ENCODE results near the gene EEF1AKMT3. TPM values are rescaled to one million over a fixed set of nuclear protein-coding genes. Genes with fewer than 3 reads are reported as not detected.
A peak's percentile ranks its signal among the peaks of the same experiment; 100 is the strongest.

Gene EEF1AKMT3
- polyA plus RNA-seq, result 10 to 100 TPM in 1 of 3 donors, 1 to 10 TPM in 2; 5.5 to 12.0 (median 6.3) TPM

DNA sequence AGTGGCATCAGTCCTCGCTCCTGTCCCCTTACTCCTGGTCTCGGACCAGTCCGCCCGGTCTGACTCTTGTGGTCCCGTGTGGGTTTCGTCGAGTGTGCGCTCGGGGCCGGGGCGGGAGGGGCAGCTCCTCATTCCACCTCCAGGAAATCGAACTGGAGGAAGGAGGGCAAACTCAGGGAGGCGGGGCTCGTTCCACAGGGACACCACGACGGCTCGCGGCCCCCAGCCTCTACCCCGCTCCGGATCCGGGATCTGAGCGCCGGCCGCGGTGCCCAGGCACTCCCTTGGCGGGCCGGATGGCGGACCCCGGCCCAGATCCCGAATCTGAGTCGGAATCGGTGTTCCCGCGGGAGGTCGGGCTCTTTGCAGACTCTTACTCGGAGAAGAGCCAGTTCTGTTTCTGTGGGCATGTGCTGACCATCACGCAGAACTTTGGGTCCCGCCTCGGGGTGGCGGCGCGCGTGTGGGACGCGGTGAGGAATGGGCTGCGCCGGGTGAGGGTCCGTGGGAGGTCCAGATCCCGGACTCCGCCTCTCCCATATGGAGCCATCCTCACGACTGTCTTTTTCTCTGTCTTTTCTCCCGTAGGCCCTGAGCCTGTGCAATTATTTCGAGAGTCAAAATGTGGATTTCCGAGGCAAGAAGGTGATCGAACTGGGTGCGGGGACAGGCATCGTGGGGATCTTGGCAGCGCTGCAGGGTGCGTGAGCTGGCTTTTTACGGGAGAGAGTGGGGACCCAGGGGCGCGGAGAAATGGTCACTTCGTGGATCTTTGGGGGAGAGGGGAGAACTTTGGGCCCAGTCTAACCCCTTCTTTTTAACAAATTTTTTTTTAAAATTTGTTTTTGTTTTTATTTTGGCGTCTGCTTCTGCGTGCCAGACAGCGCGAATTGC is at the start of gene EEF1AKMT3:
TSS of gene EEF1AKMT3 (plus strand) at position 186 of the 894 bp plus-strand sequence. CDS start at position 297, 111 bp downstream.
- H3K27ac ChIP-seq (ENCODE audit: low read depth, low read length), result peak within 1 kb of the TSS; percentile 59
- WGBS, 3 donors, result 2 to 3% (median 2%) methylated on average over 67 of the region's 67 CpGs

DNA sequence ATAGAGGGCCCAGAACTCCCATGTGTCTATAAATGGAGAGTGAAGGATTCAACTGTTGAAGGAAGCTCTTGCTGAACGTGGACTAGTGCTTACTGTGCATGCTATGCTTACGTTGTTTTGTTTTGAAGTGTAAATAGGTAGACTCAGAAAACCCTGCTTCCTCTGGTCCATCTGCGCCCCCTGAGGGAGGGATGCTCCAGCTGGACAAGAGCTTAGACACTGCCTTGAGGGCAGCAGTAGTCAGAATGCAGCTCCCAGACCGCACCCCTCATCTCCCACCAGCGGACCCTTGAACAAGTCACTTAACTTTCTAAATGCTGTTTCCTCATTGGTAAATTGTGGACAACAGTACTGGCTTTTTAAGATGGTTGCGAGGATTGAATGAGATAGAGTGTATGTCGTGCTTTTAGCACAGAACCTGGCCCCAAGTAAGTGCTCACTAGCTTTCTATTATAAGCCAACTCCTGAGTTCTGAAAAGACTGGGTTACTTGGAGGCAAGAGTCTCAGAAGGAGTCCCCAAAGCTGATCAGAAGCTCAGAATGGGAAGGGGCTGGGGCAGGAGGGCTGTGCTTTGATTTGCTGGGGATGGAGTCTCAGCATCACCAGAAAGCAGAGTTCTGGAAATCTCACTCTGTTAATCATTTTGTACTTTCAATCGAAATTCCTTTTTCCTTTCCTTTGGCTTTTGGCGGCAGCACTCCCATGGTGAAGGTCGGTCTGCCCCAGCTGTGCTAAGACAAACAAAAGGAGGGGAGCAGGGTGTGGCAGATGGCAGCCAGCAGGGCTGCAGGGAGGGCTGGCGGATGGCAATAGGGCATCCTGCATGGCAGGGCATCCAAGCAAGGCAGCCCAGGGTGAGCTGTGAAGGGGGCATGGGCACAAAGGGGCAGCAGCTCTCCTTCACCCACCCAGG is 49.4 kb upstream of the EEF1AKMT3 start:
- H3K27ac ChIP-seq (ENCODE audit: low read depth, low read length), result no peak overlapping the region
- WGBS, 3 donors, result 54 to 68% (median 64%) methylated on average over 11 of the region's 11 CpGs

DNA sequence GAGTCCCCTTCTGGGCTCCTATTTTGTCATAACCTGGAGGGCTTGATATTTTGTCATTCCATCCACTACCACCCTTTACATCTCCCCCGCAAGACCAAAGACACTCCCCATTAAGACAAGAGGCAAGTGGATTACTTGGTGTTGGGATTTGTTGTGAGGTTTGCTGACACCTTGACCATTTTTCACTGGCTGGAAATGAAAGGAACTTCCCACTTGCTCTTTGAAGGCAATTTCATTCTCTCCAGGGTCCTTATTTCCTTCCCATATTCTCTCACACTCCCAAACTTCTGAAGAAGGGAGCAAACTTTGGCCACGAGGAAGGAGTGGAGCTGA is 48.8 kb upstream of the EEF1AKMT3 start:
- 63 to 78% (median 69%) methylated on average over 2 of the region's 2 CpGs for WGBS, 3 donors
- H3K27ac ChIP-seq (ENCODE audit: low read depth, low read length), result no peak overlapping the region

DNA sequence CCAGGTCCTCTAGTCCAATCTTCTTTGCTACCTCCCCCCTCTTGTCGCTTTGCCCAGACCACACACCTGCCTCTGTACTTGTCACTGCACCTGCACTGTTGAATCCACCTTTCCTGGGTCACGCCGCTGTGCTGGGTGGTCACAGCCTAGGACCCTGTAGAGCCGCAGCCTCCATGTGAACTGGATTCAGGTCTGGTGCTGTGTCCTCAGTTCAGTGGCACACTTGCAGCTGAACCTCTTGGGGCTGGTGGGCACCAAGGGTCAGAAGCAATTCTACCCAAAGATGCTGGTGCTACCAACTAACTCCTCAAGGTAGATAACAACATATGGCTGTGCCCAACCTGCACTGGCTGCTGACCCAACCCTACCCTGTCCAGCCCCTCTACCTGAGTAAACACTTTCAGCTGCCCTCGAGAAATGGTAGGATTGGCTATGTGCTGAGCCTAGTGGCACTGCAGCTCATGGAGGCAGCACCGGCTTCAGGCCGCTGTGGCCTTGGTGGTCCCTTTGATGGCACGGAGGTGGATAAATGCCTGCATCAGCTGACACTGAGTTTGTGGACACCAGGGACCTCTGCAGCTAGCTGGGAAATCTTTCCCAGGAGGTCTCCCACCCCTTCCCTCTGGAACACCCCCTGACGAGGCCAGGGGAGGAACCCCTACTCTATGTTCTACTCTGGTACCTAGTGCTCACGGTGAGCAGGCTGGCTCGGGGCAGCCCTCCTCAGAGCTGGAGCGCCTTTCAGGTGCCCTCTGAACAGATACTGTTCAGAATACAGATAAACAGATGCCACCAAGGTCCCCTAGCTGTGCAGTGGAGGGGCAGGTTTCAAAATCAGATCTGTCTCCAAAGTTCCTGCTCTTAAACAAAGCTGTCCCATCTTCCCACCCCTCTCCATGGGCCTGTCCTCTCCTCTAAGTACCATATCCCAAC is 48.1 kb upstream of the EEF1AKMT3 start:
- 70 to 88% (median 83%) methylated on average over 12 of the region's 12 CpGs for WGBS, 3 donors
- no peak overlapping the region for H3K27ac ChIP-seq (ENCODE audit: low read depth, low read length)

DNA sequence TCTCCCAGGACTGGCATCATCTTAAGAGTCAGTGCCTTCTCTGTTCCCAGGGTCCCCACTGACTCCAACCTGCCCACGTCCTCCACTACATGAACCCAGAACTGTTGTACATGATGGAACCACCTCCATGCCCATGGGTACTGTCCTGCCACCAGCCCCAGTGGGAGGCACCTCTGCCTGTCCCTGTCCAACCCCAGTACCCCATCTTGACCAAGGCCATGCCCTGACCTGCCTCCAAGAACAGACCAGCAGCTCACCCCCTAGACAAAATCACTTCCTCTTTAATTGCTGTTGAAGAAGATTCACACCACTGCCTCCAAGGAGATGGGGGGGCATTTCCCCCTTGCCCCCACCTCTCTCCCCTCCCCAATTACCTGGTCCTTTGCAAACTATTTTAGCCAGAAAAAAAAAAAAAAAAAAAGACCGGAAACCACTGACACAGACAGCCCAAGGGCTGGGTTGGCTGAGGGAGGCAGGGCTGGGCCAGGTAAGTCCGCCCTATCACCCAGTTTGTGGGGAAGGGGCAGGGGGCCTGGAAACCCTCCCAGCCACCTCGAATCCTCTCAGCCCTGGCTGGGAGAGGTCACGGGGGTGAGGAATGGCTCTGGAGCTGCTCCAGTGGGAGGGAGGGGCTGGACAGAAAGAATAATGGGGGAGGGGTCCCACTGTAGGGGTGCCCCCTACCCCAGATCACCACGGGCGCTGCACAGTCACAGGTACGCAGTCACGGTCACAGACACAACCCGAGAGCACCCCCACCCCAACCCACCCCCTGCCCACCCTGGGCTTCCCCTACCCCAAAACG is 47.3 kb upstream of the EEF1AKMT3 start:
- no peak overlapping the region for H3K27ac ChIP-seq (ENCODE audit: low read depth, low read length)
- 57 to 67% (median 62%) methylated on average over 8 to 11 of the region's 11 CpGs for WGBS, 3 donors

DNA sequence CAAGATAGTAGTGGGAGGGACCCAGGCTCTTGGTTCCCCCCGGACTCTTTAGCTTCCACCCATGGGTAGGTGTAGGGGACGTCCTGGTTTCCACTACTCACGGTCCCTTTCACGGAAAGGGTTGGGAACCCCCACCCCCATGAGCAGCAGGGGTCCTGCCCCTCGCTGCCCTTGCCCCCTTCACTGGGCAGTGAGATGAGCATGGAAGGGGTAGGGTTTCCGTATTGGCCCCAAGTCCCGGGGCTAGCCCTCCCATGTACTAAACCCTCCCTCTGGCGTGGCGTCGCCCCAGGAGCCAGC is 46.6 kb upstream of the EEF1AKMT3 start:
- 7 to 42% (median 39%) methylated on average over 10 of the region's 10 CpGs for WGBS, 3 donors
- no peak overlapping the region for H3K27ac ChIP-seq (ENCODE audit: low read depth, low read length)

DNA sequence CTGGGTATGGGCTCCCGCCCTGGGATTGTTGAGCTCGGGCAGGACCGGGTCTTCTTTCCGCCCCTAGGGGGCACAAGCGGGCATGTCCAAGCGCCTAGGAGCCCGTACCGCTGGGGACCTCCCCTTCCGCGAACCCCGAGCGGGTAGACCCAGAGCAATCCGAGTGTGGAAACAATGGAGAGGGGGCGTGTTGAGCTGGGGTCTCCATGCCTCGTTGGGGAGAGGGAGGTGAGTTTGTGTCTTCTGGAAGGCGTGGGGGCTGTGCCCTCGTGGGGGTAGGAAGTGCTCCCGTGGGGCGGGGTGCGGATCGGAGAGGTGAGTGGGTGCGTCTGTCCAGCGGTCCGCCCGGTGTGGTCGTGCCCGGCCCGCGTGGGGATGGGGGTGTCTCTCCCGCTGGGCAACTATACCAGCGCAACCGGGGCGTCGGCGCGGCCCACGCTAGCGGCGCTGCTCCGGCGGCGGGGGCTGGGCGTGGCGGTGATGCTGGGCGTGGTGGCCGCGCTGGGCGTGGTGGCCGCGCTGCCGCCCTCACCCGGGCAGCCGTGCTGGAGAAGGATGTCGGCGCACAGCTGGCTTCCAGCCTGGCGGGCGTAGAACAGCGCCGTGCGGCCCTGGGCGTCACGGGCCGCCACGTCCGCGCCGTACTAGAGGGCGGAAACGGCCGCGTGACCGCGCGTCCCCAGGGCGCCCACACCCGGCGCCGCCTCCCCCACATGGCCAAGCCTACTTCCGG is 46.1 kb upstream of the EEF1AKMT3 start:
- H3K27ac ChIP-seq (ENCODE audit: low read depth, low read length), result no peak overlapping the region
- 9 to 48% (median 31%) methylated on average over 52 to 79 of the region's 79 CpGs for WGBS, 3 donors

DNA sequence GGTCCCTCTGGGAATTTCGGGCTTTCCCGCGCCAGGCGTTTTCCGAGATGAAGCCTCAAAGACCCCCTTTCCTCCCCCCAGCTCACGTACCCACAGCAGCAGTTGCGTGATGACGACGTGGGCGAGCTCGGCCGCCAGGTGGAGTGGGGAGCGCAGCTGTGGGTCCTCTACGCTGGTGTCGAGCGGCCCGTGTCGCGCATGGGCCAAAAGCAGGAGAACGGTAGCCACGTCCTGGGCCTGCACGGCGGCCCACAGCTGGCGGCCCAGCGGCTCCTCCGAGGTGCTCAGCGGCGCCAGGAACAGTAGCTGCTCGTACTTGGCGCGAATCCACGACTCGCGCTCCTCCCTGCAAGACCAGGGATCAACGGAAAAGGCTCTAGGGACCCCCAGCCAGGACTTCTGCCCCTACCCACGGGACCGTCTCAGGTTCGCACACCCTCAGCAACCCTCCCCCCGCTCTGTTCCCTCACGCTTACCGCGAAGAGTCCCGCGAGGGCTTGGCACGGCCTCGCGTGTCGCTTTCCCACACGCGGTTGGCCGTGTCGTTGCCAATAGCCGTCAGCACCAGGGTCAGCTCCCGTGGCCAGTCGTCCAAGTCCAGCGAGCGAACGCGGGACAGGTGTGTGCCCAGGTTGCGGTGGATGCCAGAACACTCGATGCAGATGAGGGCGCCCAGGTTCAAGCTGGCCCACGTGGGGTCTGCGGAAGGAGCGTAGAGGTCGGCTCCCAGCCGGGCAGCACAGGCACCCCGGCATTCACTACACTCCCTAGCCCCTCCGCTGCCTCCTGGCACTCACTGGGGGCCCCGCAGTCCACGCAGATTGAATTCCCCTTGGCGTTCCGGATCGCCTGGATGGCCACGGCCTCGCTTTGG is 45.3 kb upstream of the EEF1AKMT3 start:
- no peak overlapping the region for H3K27ac ChIP-seq (ENCODE audit: low read depth, low read length)
- 10 to 58% (median 46%) methylated on average over 75 to 76 of the region's 76 CpGs for WGBS, 3 donors

DNA sequence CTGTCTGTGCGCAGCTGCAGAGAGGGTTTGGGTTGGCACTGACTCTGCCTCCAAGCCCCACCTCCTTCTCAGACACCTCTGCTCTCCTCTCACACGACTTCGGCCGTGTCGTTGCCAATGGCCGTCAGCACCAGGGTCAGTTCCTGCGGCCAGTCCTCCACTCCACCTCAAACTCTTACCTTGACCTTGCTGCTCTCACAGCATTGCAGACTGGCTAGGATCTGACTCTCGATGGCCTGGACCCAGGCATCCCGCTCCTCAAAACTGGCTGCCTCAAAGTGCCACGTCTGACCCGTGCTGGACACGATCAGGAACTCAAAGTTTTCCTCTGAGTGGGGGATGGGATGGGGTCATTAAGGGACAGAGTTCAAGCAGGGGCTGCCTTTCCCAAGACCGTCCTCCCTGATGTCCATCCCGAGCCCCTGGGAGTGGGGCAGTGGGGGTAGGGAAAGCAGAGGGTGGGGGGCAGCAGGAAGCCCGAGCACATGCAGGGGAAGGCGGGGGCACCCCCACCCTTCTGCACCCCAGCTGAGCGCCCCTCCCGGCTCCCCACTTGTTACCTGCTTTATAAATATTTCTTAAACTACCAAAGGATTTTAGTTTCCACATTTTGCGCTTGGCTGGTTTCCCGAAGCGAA is 44.5 kb upstream of the EEF1AKMT3 start:
- WGBS, 3 donors, result 52 to 70% (median 68%) methylated on average over 21 of the region's 21 CpGs
- H3K27ac ChIP-seq (ENCODE audit: low read depth, low read length), result no peak overlapping the region

DNA sequence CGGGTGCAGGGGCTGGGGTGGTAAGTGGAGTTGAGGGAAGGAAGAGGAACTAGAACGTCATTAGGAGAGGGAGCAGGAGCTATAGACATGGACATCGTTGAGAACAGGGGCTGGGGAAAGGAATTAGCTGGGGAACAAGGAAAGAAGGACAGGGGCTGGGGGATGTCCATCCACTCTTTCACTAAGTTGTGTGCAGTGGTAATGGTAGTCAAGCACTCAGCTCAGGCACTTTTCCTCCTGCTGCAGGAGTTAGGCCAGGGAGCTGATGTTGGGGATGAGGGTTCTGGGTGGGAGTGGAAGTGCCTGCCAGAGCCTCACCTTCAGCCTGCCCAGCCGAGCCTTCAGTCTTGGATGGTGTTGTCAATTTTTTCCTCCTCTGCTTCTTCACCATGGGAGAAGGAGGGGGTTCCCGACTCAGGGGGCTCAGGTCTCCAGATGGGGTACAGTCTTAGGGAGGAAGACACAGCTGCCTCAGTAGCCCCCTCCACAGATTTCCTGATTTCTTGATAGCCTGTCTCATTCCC is 43.0 kb upstream of the EEF1AKMT3 start:
- 49 to 67% (median 58%) methylated on average over 5 of the region's 5 CpGs for WGBS, 3 donors
- H3K27ac ChIP-seq (ENCODE audit: low read depth, low read length), result no peak overlapping the region

DNA sequence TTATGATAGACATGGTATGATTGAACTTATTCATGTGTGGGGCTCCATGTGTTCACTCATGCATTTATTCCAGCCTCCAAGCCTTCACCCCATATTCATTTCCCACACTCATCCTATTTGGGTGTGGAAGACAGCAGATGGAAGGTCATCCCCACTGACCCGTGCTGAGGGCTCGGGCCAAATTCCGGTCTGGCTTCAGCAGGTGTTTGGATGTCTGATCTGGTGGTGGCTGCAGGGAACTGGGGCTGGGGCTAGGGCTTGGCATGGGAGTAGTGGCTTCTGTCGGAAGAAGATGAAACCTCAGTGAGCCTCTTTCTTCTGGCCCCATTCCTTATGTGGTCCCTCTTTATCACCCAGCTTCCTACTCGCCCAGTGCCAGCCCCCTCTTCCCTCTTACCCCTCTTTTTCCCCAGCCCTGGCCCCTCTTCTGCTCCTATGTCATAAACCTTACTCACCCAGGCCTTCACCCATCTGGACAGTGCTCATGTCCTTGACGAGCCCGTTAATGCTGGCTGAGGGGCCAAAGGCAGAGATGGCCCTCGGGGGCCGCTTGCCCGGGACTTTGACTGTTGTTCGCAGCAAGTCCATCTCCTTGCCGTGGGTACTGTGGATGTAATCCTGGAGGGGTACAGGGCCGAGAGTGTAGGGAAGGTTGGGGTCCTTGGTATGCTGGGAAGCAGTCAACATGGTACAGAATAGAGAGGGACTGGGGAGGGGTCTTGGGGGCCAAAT is 41.9 kb upstream of the EEF1AKMT3 start:
- no peak overlapping the region for H3K27ac ChIP-seq (ENCODE audit: low read depth, low read length)
- 78 to 88% (median 87%) methylated on average over 13 of the region's 13 CpGs for WGBS, 3 donors

DNA sequence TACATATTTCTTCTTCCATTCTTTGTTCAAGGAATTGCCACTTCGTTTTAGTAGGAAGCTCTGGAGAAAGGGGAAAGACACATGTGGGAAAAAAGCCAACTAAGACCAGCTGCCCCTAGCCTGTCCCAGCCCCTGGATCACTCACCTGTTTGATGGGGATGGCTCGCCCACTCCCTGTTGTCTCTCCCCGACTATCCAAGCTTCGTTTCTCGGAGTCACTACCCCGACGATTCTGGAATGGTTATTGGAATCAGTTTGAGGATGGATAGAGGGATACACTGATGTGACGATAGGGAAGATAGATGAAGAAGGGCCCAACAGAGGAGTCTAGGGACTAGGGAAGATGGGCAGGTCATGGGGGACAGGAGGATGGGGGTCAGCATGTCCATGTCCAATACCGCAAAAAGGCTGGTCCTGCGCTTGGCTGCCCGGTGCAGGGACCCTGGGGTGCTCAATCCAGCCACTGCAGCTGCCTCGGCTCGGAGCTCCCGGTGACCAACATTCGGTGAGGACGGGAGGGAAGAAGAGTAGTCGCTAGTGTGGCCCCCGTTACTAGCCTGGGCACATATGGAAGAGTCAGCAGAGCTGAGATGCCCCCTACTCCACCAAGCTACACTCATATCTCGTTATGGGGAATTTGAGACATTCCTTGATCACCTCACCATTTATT is 40.9 kb upstream of the EEF1AKMT3 start:
- WGBS, 3 donors, result 70 to 85% (median 82%) methylated on average over 19 of the region's 19 CpGs
- H3K27ac ChIP-seq (ENCODE audit: low read depth, low read length), result no peak overlapping the region

DNA sequence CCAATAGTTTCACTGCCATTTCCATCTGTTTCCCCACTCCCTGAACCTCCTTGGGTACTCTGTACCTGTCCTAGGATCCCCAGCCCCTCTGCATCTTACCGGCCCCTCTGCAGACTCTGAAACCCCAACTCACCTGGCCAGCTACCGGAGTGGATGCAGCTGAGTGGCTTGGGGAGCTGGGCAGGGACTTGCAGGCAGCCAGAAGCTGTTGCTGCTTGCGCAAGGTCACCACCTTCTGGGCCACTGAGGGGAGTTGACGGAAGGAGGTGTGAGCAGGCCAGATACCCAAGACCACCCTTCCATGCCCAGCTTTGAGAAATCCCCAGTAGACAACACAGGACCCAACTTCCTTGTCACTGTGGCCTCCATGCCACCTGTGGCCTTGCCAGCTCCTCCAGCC is 40.1 kb upstream of the EEF1AKMT3 start:
- WGBS, 3 donors, result 73 to 84% (median 78%) methylated on average over 4 of the region's 4 CpGs
- no peak overlapping the region for H3K27ac ChIP-seq (ENCODE audit: low read depth, low read length)
